ENCODE measurements around the gene GLRB.

GRCh38 chr4:157057218-157057617 is 18.7 kb upstream of the GLRB start:
- TF ChIP-seq, protein P1, sequence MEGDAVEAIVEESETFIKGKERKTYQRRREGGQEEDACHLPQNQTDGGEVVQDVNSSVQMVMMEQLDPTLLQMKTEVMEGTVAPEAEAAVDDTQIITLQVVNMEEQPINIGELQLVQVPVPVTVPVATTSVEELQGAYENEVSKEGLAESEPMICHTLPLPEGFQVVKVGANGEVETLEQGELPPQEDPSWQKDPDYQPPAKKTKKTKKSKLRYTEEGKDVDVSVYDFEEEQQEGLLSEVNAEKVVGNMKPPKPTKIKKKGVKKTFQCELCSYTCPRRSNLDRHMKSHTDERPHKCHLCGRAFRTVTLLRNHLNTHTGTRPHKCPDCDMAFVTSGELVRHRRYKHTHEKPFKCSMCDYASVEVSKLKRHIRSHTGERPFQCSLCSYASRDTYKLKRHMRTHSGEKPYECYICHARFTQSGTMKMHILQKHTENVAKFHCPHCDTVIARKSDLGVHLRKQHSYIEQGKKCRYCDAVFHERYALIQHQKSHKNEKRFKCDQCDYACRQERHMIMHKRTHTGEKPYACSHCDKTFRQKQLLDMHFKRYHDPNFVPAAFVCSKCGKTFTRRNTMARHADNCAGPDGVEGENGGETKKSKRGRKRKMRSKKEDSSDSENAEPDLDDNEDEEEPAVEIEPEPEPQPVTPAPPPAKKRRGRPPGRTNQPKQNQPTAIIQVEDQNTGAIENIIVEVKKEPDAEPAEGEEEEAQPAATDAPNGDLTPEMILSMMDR (IDR thresholded peaks at IDR 0.05): no peak
- no peak for TF ChIP-seq POLR2A (IDR thresholded peaks at IDR 0.05)
